ENCODE data around the gene PTMA. TPM values are rescaled to one million over a fixed set of nuclear protein-coding genes. Genes with fewer than 3 reads are reported as not detected.
A peak's percentile ranks its signal among the peaks of the same experiment; 100 is the strongest.
"Not testable (repeated sequence)": the region's sequence is repeated elsewhere in the genome, so short reads cannot be mapped to it uniquely, and the experiment has no call there.

The PTMA gene
- polyA plus RNA-seq, 2 of the 4 experiments (the other 2 are of a cell fraction) = 1,191 to 2,360 TPM

DNA sequence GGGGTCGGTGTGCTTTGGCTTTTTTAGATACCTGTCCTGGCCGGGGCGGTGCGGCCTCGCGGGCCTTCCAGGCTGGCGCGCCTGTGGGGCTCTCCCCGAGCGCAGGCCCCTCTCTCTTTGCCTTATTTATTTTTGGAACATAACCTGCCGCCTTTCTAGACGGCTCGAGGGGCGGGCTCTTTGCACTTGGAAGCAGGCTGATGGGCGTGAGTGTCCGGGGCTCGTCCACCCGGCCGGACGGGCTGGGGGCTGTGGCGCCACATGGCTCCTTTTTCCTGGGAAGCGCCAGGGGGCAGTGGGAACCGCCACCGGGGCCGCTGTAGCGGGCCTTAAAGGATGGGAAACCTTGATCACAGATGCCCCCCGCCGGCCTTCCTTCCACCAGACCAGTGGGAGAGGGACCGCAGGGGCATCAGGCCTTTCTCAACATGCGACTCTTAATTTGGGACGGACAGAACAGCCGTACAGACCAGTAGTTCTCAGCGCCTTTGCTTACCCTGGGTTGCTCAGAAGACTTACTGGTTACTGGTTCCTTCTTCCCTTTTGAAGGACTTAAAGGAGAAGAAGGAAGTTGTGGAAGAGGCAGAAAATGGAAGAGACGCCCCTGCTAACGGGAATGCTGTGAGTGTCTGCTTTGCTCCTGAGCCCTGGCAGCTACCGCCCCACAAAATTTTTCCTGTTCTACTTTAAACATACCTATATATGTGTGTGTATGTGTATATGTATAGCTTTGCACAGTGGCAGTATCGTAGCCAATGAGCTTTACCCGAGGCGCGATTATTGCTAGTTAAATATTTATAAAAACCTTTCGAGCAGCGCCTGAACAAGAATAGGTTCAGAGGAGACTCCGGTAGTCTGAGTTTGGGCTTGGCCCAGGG, 2.7 kb downstream of the PTMA start:
- Histone ChIP-seq H3K27ac (peak overlapping the region; percentile 98 to 99), H3K9me3 (no peaks in the 10 kb centered on the region), H3K4me1 (peaks cover 44% of the 10 kb centered on the region), H3K4me3 (peak overlapping the region; percentile 100), H3K4me2 (peak overlapping the region; percentile 94)
- FAIRE-seq (no peak), DNase-seq (ENCODE audit: low read depth in 1 of 2, low spot score in 1 of 2) (no peak), ATAC-seq (no peak)
- ChIA-PET POLR2A (no interaction called here), CTCF (interaction anchor here (0.6 to 78.4 kb wide), 5 partner anchors 9 to 109 kb away, joined by 3 to 4158 read pairs (median 4); no protein-coding TSS in a partner anchor)
- TF ChIP-seq EHF (CRISPR knock-in tag; IDR thresholded peaks at IDR 0.05) (no peak), RARB (CRISPR knock-in tag; IDR thresholded peaks at IDR 0.05) (no peak), KDM1A (IDR thresholded peaks at IDR 0.05; ENCODE audit: low read depth) (no peak), NR3C1 (IDR thresholded peaks at IDR 0.05) (no peak), PHF8 (IDR thresholded peaks at IDR 0.05; ENCODE audit: borderline replicate concordance, low read depth) (peak; percentile 33; the same call in 1 of the 2 replicates)
- TF ChIP-seq, protein P1, sequence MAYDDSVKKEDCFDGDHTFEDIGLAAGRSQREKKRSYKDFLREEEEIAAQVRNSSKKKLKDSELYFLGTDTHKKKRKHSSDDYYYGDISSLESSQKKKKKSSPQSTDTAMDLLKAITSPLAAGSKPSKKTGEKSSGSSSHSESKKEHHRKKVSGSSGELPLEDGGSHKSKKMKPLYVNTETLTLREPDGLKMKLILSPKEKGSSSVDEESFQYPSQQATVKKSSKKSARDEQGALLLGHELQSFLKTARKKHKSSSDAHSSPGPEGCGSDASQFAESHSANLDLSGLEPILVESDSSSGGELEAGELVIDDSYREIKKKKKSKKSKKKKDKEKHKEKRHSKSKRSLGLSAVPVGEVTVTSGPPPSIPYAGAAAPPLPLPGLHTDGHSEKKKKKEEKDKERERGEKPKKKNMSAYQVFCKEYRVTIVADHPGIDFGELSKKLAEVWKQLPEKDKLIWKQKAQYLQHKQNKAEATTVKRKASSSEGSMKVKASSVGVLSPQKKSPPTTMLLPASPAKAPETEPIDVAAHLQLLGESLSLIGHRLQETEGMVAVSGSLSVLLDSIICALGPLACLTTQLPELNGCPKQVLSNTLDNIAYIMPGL (CRISPR knock-in tag; IDR thresholded peaks at IDR 0.05; ENCODE audit: borderline replicate concordance) = 0 out of 2 replicates have a peak, but pooled peaks have one; percentile 38
- TF ChIP-seq, protein P2, sequence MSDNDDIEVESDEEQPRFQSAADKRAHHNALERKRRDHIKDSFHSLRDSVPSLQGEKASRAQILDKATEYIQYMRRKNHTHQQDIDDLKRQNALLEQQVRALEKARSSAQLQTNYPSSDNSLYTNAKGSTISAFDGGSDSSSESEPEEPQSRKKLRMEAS (IDR thresholded peaks at IDR 0.05) = 0 out of 2 replicates have a peak, but pooled peaks have one; percentile 20
- WGBS (ENCODE audit: missing lambda C conversion rate) = 6% methylated on average over 30 of the region's 43 CpGs

DNA sequence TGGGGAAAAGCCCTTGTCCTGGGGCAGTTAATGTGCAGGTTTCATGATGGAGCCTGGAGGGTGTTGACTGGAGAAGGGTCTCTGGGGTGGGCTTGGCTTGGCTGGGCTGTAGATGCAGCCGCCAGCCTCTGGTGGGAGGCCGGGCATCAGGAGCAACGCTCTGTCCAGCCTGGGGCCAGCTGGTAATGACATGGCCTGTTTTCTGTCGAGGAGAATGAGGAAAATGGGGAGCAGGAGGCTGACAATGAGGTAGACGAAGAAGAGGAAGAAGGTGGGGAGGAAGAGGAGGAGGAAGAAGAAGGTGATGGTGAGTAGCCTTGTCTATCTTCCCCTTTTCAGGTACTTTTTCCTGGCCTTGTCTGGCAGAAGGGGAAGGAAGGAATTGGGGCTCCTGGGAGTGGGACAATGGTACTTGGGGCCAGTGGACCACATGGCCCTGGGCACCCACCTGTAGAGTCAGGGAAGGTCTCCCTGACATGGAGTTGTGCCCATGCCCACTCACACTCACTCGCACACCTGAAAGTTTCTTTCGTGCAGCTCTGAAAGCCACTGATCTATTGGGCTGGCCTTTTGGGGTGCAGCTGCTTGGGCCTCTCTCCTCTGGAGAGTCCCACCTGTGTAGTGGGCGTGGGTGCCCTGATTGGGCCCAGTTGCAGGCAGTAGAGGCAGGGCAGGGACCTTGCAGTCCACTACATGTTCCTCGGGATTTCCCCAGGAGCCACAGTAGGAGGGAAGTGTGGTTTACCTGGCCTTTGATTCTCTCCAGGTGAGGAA, 3.5 kb downstream of the PTMA start:
- ChIA-PET POLR2A (interaction anchor here (2.7 kb wide), 1 partner anchor 98 kb away, joined by 8 read pairs; no protein-coding TSS in a partner anchor), CTCF (interaction anchor here (0.6 to 78.4 kb wide), 6 partner anchors 9 to 110 kb away, joined by 3 to 4158 read pairs (median 4); no protein-coding TSS in a partner anchor)
- no peak for DNase-seq (ENCODE audit: low read depth in 1 of 2, low spot score in 1 of 2)
- peak overlapping the region; percentile 98 to 99; a peak in 4 of 6 replicates for H3K27ac ChIP-seq
- no peaks in the 10 kb centered on the region for H3K9me3 ChIP-seq
- peak overlapping the region; percentile 94 for H3K4me2 ChIP-seq
- peak overlapping the region; percentile 100 for H3K4me3 ChIP-seq
- peaks cover 50% of the 10 kb centered on the region for H3K4me1 ChIP-seq
- TF ChIP-seq POLR2A (IDR thresholded peaks at IDR 0.05; ENCODE audit: low read length) (no peak), RNF2 (IDR thresholded peaks at IDR 0.05; ENCODE audit: borderline replicate concordance, low read depth) (no peak), ZC3H11A (IDR thresholded peaks at IDR 0.05) (no peak), RAD21 (conservative IDR thresholded peaks at IDR 0.05 in 1 of 2, IDR thresholded peaks at IDR 0.05 in 1 of 2) (no peak)
- TF ChIP-seq, protein P3, sequence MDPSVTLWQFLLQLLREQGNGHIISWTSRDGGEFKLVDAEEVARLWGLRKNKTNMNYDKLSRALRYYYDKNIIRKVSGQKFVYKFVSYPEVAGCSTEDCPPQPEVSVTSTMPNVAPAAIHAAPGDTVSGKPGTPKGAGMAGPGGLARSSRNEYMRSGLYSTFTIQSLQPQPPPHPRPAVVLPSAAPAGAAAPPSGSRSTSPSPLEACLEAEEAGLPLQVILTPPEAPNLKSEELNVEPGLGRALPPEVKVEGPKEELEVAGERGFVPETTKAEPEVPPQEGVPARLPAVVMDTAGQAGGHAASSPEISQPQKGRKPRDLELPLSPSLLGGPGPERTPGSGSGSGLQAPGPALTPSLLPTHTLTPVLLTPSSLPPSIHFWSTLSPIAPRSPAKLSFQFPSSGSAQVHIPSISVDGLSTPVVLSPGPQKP (IDR thresholded peaks at IDR 0.05; ENCODE audit: low read depth, low read length) = no peak
- TF ChIP-seq, protein P4, sequence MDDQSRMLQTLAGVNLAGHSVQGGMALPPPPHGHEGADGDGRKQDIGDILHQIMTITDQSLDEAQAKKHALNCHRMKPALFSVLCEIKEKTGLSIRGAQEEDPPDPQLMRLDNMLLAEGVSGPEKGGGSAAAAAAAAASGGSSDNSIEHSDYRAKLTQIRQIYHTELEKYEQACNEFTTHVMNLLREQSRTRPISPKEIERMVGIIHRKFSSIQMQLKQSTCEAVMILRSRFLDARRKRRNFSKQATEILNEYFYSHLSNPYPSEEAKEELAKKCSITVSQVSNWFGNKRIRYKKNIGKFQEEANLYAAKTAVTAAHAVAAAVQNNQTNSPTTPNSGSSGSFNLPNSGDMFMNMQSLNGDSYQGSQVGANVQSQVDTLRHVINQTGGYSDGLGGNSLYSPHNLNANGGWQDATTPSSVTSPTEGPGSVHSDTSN (IDR thresholded peaks at IDR 0.05) = no peak
- TF ChIP-seq, protein P5, sequence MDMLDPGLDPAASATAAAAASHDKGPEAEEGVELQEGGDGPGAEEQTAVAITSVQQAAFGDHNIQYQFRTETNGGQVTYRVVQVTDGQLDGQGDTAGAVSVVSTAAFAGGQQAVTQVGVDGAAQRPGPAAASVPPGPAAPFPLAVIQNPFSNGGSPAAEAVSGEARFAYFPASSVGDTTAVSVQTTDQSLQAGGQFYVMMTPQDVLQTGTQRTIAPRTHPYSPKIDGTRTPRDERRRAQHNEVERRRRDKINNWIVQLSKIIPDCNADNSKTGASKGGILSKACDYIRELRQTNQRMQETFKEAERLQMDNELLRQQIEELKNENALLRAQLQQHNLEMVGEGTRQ (IDR thresholded peaks at IDR 0.05) = no peak
- ATAC-seq = no peak
- FAIRE-seq = no peak
- 55% methylated on average over 9 of the region's 9 CpGs for WGBS (ENCODE audit: missing lambda C conversion rate)

DNA sequence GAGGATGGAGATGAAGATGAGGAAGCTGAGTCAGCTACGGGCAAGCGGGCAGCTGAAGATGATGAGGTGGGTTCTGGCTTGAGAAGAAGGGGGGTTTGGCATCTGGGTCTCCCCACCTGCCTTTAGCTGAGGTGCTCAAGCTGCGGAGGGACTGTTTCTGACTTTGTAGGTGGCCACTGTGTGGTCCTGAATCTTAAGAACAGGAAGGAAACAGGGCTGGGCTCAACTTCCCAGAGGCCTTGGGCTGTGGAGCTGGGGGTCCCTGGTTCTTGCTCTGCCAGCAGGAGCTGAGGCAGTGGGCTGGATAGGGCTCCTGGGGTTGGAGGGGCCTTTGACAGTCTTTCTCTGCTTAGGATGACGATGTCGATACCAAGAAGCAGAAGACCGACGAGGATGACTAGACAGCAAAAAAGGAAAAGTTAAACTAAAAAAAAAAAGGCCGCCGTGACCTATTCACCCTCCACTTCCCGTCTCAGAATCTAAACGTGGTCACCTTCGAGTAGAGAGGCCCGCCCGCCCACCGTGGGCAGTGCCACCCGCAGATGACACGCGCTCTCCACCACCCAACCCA, 4.2 kb downstream of the PTMA start:
- H3K4me3 ChIP-seq = peak overlapping the region; percentile 4; the same call in 1 of the 3 replicates
- CTCF ChIA-PET = interaction anchor here (2.9 to 78.4 kb wide), 3 partner anchors 10 to 83 kb away, joined by 8 to 4158 read pairs (median 70); no protein-coding TSS in a partner anchor
- not testable (repeated sequence) for DNase-seq (ENCODE audit: low read depth in 1 of 2, low spot score in 1 of 2); H3K9me3 ChIP-seq; FAIRE-seq; ATAC-seq
- 58% methylated on average over 18 of the region's 18 CpGs for WGBS (ENCODE audit: missing lambda C conversion rate)
- H3K4me1 ChIP-seq = peaks cover 52% of the 10 kb centered on the region
- peak overlapping the region; percentile 94 for H3K4me2 ChIP-seq
- H3K27ac ChIP-seq = peak overlapping the region in 1 of 2 experiments; percentile 98; a peak in 3 of 6 replicates
- POLR2A ChIA-PET = interaction anchor here (2.7 kb wide), 1 partner anchor 99 kb away, joined by 8 read pairs; no protein-coding TSS in a partner anchor
